HS-5 (cell line): ENCODE results near the gene ANKRD55.

Experiments
- DNase-seq: peaks from one replicate; pipeline ENCODE4 v3.0.0-alpha.2; 2012; ENCODE audit warnings: low read depth

The ANKRD55 gene

GRCh38 chr5:56077796-56078233 is 155.3 kb downstream of the ANKRD55 start:
- no peak for DNase-seq

- no peak for DNase-seq
Measured at GRCh38 chr5:56076486-56076885, 156.6 kb downstream of the ANKRD55 start.

DNA sequence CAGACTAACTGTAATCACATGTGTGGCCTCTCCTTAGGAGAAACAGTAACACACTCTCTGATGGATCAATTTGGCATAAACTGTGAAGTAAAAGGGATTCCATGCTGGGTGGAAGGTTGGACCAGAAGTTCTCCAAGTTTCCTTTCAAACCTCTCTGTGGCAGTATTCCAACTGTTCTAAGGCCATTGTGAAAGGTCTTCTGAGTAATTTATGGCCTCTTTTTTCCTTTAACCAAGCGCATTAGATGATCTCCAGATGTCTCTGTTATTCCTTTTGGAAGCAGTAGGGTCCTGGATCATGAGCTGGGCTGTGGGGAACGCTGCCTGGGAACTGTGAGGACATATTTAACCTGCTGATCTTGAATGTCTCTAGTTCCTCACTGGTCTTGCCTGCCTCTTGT is 157.8 kb downstream of the ANKRD55 start:
- DNase-seq, result no peak

DNA sequence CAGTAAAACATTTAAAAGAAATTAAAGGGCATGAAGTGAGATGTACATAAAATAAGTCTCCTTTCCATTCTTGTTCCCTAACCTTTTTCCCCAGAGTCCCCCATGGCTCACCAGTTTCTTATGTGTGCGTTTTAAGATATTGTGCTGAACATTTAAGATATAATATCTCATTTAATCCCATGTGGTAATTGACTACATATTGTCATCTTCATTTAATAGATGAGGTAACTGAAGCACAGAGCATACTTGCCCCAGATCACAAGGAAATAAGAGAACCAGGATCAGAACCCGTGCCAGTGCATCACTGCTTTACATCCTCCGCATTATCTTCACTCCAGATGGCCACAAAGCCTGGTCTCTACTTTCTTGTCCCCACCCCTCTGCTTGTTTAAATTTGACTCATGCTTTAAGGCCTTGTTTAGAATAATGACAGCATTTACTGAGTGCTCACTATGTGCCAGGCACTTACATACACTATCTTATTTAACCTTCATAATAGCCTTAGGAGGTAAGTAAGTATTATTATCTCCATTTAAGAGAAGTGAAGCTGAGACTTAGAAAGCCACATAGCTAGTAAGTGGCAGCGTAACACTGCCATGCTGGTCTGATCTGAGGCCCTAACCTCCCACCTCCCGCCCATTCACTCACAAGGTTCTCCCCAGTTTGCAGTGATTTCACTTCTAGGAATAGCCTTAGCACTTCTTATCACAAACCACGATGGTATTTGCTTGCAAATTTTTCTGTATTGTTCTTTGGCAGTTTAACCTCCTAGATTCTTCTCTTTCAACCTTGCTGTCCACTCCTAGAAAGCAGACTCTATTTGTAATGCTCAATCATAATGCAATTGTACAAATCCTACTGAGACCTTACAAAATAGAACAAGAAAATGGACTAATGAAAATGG is 160.0 kb downstream of the ANKRD55 start:
- DNase-seq, result no peak

- no peak for DNase-seq
Measured at GRCh38 chr5:56071470-56071869, 161.7 kb downstream of the ANKRD55 start.

DNA sequence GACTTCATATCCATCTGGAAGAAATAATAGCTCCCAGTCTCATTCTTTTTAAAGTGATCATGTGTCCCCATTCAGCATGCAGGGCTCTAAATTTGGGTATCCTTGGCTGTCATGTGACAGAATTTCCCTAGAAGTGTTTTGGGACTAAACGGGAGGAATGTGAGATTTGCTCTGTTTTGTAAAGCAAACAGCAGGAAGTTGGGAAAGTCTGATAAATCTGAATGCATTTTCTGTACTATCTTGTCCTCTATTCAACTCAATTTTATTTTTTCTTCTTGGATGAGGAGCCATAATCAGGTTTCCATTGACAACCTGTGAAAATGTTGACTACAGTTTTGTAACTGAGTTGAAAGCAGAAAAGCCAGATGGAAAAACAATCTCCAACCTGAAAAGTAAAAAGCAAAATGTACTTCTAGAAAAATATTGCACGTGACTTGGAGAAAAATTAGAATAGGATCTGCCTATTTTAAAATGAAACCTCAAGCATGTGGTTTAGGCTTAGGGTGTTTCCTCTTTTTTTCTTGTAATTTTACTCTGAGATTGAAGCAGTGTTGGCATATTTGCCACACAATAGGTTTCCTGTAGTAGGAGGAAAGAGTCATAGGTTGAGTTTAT is 162.2 kb downstream of the ANKRD55 start:
- no peak for DNase-seq

DNA sequence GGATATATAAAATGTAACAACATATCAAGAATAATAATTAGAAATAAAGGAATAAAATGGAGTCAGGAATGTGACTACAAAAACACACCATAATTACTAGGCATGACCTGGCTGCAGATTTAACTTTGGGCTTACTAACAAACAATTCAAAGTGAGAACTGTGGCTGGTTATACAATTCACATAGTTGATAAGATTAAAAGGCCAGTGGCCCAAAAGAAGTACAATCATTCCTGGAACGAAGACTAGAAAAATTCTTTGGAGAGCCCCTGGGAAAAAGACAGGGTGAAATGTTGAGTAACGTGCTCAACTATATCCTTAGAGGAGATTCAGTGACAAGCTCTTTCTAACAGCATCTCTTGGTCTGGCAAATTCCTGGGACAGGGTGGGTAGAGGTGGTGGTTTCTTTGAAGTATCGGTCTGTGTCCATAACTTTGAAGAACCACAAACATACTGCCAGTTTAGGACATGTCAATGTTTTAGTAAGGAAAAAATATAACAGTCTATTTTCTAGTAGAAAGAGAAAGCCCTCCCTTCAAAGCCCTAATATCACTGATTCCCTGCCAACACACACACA is 163.4 kb downstream of the ANKRD55 start:
- DNase-seq, result no peak

DNA sequence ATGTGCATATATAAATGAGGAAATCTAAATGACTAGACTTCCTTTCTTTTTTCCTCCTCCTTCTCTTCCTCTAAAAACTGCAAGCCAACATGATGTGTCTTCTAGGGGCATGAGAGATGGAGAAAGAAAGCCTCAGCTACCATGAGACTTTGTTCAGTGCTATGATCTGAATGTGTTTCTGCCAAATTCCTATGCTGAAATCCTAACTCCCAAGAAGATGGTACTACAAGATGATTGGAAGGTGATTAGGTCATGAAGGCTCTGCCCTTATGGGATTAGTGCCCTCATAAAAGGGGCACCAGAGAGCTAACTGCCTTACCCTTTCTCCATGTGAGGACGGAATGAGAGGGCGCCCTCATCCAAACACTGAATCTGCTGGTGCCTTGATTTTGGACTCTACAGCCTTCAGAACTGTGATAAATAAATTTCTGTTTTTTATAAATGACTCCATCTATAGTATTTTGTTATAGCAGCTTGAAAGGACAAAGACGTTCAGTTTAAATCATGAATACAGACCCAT is 166.1 kb downstream of the ANKRD55 start:
- DNase-seq, result no peak

- no peak for DNase-seq
Measured at GRCh38 chr5:56064984-56065383, 168.1 kb downstream of the ANKRD55 start.

DNA sequence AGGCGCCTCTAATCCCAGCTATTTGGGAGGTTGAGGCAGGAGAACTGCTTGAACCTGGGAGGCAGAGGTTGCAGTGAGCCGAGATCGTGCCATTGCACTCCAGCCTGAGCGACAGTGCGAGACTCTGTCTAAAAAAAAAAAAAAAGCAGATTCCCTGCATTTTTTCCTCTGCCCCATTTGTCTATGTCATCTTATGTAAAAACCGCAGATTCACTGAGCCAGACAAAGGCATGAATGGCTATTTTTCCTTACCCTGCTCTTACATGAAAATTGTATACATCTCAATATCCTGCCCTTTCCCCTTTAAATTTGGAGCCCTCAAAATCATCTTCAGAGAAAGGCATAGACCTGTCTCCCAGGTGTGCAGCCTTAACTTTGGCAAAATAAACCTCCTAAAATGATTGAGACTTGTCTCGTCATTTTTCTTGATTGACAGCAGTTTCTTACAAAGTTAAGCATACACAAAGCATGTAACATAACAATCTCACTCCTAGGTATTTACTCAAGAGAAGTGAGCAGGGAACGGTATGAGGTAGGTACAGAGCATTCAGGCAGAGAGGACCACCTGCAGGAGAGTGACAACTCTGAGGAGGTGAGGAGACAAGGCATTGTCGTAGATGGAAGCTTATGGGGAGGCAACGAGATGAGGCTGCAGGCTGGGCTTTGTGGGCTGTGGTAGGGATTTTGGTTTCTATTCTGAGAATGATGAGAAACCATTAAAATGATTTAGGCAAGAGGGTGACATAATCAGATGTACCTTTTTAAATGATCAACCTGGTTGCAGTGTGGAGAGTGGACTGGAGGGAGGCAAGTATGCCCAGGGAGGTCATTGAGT is 172.6 kb downstream of the ANKRD55 start:
- no peak for DNase-seq

GRCh38 chr5:56059854-56060253 is 173.3 kb downstream of the ANKRD55 start:
- DNase-seq, result no peak

- no peak for DNase-seq
Measured at GRCh38 chr5:56056875-56057274, 176.3 kb downstream of the ANKRD55 start.

DNA sequence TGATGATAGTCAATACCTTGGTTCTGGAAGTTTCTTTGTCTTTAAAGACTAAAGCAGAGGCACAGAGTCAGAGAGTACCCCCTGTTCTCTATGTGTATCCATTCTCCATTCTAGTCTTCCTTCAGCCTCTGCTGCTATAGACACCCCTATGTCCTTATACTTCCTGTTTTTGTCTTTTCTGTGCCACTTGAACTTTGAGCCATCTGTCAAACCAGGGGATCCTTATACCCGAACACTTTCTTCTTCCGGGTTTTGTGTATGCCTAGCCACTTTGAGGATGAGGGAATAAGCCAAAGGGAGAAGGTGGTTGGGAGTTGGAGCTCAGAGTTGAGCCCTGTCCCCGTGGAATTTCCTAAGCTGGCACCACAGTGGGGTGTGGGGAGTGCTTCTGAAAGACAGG is 177.3 kb downstream of the ANKRD55 start:
- no peak for DNase-seq

DNA sequence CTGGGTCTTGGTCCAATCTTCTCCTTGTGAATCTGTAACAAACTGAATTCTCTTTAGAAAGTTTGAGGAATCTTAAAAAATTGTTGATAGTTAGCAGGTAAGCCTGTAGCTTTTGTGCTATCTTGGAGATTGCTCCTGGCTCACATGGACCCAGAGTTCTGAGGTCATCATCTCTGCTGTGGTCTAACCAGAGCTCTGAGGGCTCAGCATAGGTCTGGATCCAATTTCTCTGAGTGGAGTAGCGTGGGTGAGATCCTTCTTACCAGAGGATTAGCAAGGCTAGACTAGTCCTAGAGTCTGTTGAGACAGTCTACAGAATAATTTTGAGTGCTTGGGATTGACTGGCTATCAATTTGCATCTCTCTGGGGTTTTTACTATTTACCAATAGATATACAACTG is 177.8 kb downstream of the ANKRD55 start:
- DNase-seq, result no peak

- no peak for DNase-seq
Measured at GRCh38 chr5:56054666-56055065, 178.5 kb downstream of the ANKRD55 start.

DNA sequence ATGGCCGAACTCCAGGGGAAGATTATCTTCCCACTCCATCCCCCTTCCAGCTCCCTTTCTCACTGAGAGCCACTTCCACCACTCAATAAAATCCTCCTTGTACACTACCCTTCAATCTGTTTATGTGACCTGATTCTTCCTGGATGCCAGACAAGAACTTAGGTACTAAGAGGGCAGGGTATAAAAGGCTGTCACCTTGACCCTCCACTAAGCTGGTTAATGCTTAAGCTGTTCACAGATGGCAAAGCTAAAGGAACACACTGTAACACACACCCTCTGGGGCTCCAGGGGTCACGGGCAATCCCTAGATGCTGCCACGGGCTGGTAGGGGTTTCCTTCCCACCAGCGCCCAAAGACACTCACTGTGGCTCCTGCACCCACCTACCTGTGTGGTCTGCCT is 179.8 kb downstream of the ANKRD55 start:
- DNase-seq, result no peak

GRCh38 chr5:56052735-56053134 is 180.4 kb downstream of the ANKRD55 start:
- DNase-seq, result no peak

DNA sequence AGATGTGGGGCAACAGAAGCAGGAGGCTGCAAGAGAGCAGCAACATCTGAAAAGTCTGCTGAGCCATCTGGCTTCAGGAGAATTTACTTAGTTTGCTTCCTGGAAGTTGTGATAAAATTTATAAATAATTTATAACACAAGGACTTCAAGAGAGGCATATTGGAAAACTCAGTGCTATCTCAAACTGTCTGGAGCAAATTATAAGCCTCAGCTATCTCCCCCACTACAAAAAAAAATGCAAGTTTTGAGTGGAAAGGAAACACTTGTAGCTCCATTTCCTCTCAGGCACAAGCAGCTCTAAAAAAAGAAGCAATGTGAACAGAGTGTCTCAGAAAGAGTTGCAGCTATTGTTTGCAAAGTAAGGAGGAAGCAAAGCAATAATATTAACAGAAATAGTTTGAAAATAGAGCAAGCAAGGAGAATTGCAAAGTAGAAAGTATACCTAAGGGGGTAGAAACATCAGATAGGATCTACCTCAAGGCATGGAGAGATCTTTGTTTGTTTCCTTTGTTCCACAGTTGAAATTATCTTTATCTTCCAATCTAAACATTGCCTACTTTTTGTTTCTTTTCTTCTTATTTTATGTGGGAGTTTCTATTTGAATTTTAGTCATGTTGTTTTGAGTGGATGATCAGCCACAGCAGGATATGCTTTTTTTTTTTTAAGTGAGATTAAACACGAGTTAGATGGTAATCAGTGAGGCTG is 182.4 kb downstream of the ANKRD55 start:
- DNase-seq, result no peak
